Natural killer cell treated with Interleukin-12 subunit alpha and Interleukin-12 subunit beta and Interleukin-15 and Interleukin-18, amount 100 ng/mL, for 72 hours (primary cell): ENCODE results near the gene RNF213. TPM values are rescaled to one million over a fixed set of nuclear protein-coding genes. Genes with fewer than 3 reads are reported as not detected.
"Not testable (repeated sequence)": the region's sequence is repeated elsewhere in the genome, so short reads cannot be mapped to it uniquely, and the experiment has no call there.

ENCODE experiments used
- ATAC-seq, 2 donors: fragments of 150-1000 bp; cut with Tn5 transposase in 1 of 2; sonication (Bioruptor Pico), chemical (Tn5 transposase) in 1 of 2; 2 replicates each; pipeline ENCODE4 v1.10.0; 2021
- DNase-seq: peaks from one replicate; pipeline ENCODE4 v3.0.0; 2022; ENCODE audit warnings: low spot score
- H3K27ac Mint-ChIP-seq, 2 donors: 1 replicate in 1 of 2; 2 replicates in 1 of 2; pipeline ENCODE4 v1.8.0; 2022; ENCODE audit warnings: mixed read lengths in 2 of 2, mild to moderate bottlenecking in 1 of 2, moderate library complexity in 1 of 2
- H3K27me3 Mint-ChIP-seq, 2 donors: 1 replicate in 1 of 2; 2 replicates in 1 of 2; pipeline ENCODE4 v1.8.0; 2022; ENCODE audit warnings: mixed read lengths in 2 of 2
- H3K36me3 Mint-ChIP-seq: one replicate; pipeline ENCODE4 v1.8.0; 2022; ENCODE audit warnings: mixed read lengths
- H3K4me1 Mint-ChIP-seq, 2 donors: 1 replicate in 1 of 2; 2 replicates in 1 of 2; pipeline ENCODE4 v1.8.0; 2022; ENCODE audit warnings: low read depth in 2 of 2, mixed read lengths in 2 of 2, mild to moderate bottlenecking in 1 of 2
- H3K4me3 Mint-ChIP-seq: one replicate; pipeline ENCODE4 v1.8.0; 2022; ENCODE audit warnings: mixed read lengths
- H3K9me3 Mint-ChIP-seq: 2 replicates; pipeline ENCODE4 v1.8.0; 2022; ENCODE audit warnings: mixed read lengths
- total RNA-seq, 2 donors: library from RNA; stranded (reverse); gene quantifications; one replicate each; pipeline ENCODE4 v1.2.3, GENCODE V29; 2022

RNF213 gene
- total RNA-seq, 2 donors from 2014 or later = 1,259 to 2,425 TPM

DNA sequence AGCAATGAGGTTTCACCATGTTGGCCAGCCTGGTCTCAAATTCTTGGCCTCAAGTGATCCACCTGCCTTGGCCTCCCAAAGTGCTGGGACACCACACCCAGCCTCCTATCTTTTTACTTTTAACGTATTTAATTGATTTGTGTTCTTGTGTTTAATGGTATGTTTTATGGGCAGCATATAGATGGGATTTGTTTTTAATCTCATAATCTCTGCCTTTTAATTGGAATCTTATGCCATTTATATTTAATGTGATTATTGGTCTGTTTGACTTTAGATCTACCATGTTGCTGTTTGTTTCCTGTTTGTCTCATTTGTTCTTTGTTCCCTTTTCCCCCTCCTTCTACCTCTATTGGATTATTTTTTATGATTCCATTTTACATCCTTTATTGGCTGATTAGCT is 28.2 kb upstream of the RNF213 start:
- no peak overlapping the region for H3K27ac Mint-ChIP-seq
- DNase-seq (no peak), ATAC-seq (no peak)
- H3K9me3 Mint-ChIP-seq = peaks cover 7% of the 10 kb centered on the region
- peaks cover 30% of the 10 kb centered on the region for H3K36me3 Mint-ChIP-seq
- H3K4me1 Mint-ChIP-seq = no peaks in the 10 kb centered on the region
- H3K27me3 Mint-ChIP-seq = no peaks in the 10 kb centered on the region
- no peak overlapping the region for H3K4me3 Mint-ChIP-seq

DNA sequence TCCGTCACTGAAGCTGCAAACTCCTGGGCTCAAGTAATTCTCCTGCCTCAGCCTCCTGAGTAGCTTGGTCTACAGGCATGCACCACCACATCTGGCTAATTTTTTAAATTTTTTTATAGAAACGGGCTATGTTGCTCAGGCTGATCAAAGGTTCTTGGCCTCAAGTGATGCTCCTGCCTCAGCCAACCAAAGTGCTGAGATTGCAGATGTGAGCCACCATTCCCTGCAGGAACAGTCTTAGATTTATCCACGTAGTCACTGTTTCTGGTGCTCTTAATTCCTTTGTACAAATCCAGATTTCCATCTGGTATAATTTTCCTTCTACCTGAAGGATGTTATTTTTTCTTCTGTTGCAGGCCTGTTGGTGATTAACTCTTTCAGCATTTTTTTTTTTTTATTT is 27.4 kb upstream of the RNF213 start:
- Mint-ChIP-seq H3K4me3 (no peak overlapping the region), H3K36me3 (peaks cover 30% of the 10 kb centered on the region), H3K27ac (no peak overlapping the region), H3K4me1 (no peaks in the 10 kb centered on the region), H3K9me3 (peaks cover 7% of the 10 kb centered on the region), H3K27me3 (no peaks in the 10 kb centered on the region)
- ATAC-seq (no peak), DNase-seq (no peak)

DNA sequence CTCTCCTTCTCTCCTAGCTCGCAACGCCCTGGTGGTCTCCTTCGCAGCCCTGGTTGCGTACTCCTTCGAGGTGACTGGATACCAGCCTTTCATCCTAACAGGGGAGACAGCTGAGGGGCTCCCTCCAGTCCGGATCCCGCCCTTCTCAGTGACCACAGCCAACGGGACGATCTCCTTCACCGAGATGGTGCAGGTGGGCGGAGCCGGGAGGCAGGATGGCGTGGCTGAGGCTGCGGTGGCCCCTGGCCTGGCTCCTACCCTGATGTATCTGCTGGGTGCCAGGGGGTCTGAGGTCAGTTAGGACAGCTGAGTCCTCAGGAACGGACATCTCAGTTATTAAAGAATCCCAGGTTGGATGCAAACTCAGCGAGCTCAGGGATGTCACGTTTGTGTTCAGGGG is 23.7 kb upstream of the RNF213 start:
- no peak overlapping the region for H3K4me3 Mint-ChIP-seq
- peaks cover 24% of the 10 kb centered on the region for H3K36me3 Mint-ChIP-seq
- H3K27me3 Mint-ChIP-seq = no peaks in the 10 kb centered on the region
- DNase-seq (no peak), ATAC-seq (no peak)
- H3K9me3 Mint-ChIP-seq = peaks cover 4% of the 10 kb centered on the region
- no peaks in the 10 kb centered on the region for H3K4me1 Mint-ChIP-seq
- no peak overlapping the region for H3K27ac Mint-ChIP-seq

DNA sequence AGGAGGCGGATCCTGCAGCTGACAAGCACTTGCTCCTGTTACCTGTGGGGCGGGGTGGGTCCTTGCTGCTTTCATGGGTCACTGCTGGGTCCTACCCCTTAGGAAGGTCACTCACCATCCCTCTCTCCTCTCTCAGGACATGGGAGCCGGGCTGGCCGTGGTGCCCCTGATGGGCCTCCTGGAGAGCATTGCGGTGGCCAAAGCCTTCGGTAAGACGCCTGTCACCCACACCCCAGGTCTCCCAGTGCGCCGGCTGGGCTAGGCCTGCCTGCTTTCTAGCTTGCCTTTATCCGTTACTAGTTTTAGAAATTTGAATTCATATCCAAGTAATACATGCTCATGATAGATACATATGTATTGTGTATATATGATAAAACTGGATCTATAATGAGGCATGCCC is 23.3 kb upstream of the RNF213 start:
- H3K27me3 Mint-ChIP-seq = no peaks in the 10 kb centered on the region
- H3K4me1 Mint-ChIP-seq = peaks cover 0 to 3% of the 10 kb centered on the region in 2 donors
- H3K27ac Mint-ChIP-seq = no peak overlapping the region
- H3K4me3 Mint-ChIP-seq = no peak overlapping the region
- H3K9me3 Mint-ChIP-seq = peaks cover 4% of the 10 kb centered on the region
- no peak for ATAC-seq
- peaks cover 20% of the 10 kb centered on the region for H3K36me3 Mint-ChIP-seq
- no peak for DNase-seq

DNA sequence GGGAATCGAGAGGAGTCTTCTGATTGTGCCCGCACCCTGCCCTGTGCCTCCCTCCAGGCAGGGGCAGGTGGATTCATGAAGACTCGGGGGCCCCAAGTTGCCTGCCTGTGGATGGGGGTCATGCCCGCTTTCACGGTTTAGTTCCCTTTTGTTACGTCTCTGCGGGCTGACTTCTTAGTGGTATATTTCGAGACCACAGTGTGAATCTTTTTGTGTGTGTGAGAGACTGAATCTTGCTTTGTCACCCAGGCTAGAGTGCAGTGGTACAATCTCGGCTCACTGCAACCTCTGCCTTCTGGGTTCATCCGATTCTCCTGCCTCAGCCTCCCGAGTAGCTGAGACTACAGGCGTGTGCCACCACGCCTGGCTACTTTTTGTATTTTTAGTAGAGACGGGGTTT is 18.1 kb upstream of the RNF213 start:
- no peak overlapping the region for H3K4me3 Mint-ChIP-seq
- DNase-seq (no peak), ATAC-seq (peak; percentile 47 to 60)
- no peaks in the 10 kb centered on the region for H3K36me3 Mint-ChIP-seq
- peaks cover 0 to 6% of the 10 kb centered on the region in 2 donors for H3K4me1 Mint-ChIP-seq
- no peaks in the 10 kb centered on the region for H3K9me3 Mint-ChIP-seq
- peak overlapping the region in 1 of 2 donors; percentile 56 for H3K27ac Mint-ChIP-seq
- H3K27me3 Mint-ChIP-seq = no peaks in the 10 kb centered on the region

DNA sequence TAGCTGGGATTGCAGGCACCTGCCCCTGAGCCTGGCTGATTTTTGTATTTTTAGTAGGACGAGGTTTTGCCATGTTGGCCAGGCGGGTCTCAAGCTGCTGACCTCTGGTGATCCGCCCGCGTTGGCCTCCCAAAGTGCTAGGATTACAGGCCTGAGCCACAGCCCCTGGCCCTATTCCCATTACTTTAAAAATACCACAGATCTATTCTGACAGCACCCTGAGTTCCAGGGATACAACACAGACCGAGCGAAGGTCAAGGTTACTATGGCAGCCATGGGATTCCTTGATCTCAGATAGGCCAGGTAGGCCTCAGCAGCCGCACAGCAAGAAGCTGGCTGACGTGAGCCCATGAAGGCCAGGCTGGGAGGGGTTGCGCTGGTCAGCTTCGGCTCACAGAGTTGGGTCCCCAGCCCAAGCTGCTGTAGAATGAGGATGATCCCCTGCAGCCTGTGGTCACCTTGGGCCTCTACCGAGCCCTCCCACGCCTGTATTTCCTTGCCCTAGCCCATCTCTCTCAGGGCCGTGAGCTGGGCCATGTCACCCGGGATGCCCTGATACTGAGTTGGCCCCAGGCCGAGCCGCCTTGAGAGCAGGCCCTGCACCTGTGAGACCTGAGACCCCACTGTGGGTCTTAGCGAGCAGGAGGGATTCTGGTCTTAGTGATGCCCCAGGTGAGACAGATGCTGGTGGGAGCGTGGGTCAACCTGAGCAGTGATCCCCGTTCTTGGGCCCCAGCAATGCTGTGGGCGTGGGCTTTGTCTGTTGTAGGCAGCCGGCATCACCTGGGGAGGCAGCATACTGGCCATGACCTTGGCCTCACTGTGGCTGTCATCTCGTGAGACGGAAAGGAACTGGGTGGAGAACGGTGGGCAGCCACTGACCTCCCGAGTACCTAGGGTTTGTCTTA is 16.9 kb upstream of the RNF213 start:
- peak overlapping the region in 1 of 2 donors; percentile 48 for H3K27ac Mint-ChIP-seq
- no peak overlapping the region for H3K4me3 Mint-ChIP-seq
- H3K9me3 Mint-ChIP-seq = no peaks in the 10 kb centered on the region
- H3K27me3 Mint-ChIP-seq = no peaks in the 10 kb centered on the region
- DNase-seq (no peak), ATAC-seq (no peak)
- H3K36me3 Mint-ChIP-seq = no peaks in the 10 kb centered on the region
- H3K4me1 Mint-ChIP-seq = peaks cover 0 to 6% of the 10 kb centered on the region in 2 donors

DNA sequence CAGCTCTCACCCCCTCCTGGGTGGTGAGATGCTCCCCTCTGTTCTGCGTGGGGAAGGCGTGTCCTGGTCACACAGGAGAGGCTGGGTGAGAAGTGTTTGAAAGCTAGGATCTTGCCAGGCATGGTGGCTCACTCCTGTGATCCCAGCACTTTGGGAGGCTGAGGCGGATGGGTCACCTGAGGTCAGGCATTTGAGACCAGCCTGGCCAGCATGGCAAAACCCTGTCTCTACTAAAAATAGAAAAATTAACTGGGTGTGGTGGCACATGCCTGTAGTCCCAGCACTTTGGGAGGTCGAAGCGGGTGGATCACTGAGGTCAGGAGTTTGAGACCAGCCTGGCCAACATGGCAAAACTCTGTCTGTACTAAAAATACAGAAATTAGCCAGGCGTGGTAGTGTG is 16.2 kb upstream of the RNF213 start:
- not testable (repeated sequence) for H3K4me3 Mint-ChIP-seq, DNase-seq, H3K36me3 Mint-ChIP-seq, H3K9me3 Mint-ChIP-seq, H3K27me3 Mint-ChIP-seq, ATAC-seq, H3K4me1 Mint-ChIP-seq
- H3K27ac Mint-ChIP-seq = peak overlapping the region in 1 of 2 donors; percentile 48

DNA sequence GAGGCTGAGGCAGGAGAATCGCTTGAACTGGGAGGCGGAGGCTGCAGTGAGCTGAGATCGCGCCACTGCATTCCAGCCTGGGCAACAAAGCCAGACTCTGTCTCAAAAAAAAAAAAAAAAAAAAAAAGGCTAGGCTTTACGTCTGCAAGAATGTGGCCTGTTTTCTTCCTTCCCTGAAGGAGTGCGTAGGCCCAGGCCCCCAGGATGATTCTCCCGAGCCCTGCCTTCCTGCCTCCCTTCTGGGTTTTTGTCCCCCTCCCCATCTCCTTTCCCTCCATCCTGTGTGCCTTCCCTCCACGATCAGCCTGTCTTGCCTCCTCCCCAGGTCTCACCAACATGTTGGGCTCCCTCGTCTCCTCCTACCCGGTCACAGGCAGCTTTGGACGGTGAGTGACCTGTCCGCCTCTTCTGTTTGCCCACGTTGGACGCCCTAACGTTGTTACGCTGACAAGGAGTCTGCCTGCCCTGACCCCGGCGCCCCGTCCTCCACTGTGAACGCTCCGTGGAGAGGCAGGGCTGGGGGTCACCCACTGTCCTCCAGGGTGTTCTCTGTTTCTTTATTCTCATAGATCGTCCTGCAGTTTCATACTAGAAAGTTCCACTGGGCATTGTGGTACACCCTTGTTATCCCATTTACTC is 15.7 kb upstream of the RNF213 start:
- ATAC-seq = no peak
- Mint-ChIP-seq H3K4me3 (no peak overlapping the region), H3K27ac (peak overlapping the region in 1 of 2 donors; percentile 60), H3K4me1 (peaks cover 0 to 6% of the 10 kb centered on the region in 2 donors), H3K36me3 (no peaks in the 10 kb centered on the region), H3K27me3 (no peaks in the 10 kb centered on the region), H3K9me3 (no peaks in the 10 kb centered on the region)
- DNase-seq = no peak

DNA sequence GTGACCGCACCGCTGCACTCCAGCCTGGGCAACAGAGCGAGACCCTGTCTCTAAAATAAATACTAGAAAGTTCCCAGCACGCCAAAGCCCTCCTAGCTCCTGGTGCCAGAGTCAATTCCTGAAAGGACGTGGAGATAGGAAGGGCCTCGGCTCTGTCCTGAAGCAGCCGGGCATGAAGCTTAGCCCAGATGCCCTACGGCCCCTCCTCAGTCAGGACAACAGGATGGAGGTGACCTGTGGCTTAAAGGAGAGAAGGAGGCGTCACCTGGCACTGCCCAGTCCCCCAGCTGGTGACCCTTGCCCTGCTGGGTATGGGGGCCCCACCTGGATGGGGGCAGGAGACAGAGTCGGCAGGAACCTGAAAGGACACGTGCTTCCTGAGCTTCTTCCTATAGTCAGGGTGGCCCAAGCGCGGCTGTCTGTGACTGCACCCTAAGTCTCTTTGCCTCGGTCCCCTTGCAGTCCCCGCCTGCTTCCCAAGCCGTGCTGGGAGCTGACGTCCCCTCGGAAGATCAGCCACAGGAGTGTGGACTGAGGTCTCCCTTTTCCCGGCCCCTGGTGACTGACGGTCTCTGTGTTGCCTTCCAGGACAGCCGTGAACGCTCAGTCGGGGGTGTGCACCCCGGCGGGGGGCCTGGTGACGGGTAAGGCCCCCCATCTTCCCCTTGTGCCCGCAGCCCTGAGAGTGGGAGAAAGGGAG is 14.9 kb upstream of the RNF213 start:
- ATAC-seq (no peak), DNase-seq (no peak)
- Mint-ChIP-seq H3K9me3 (no peaks in the 10 kb centered on the region), H3K4me3 (no peak overlapping the region), H3K27me3 (no peaks in the 10 kb centered on the region), H3K4me1 (peaks cover 0 to 6% of the 10 kb centered on the region in 2 donors), H3K27ac (peak overlapping the region in 1 of 2 donors; percentile 60), H3K36me3 (no peaks in the 10 kb centered on the region)

DNA sequence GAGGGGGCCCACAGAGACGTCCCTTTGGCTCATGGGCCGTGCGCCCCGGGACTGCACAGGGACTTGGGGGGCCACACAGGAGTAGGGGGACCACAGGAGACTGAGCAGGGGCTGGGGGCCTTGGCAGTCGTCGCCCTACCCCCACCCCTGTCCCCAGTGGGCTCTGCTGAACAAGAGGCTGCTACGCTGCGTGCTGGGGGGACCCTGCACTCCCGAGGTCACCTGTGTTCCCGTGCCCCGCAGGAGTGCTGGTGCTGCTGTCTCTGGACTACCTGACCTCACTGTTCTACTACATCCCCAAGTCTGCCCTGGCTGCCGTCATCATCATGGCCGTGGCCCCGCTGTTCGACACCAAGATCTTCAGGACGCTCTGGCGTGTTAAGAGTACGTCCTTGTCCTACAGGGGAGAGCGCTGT is 14.4 kb upstream of the RNF213 start:
- H3K36me3 Mint-ChIP-seq = no peaks in the 10 kb centered on the region
- ATAC-seq (no peak), DNase-seq (no peak)
- H3K4me1 Mint-ChIP-seq = peaks cover 0 to 6% of the 10 kb centered on the region in 2 donors
- no peaks in the 10 kb centered on the region for H3K27me3 Mint-ChIP-seq
- no peaks in the 10 kb centered on the region for H3K9me3 Mint-ChIP-seq
- H3K27ac Mint-ChIP-seq = no peak overlapping the region
- H3K4me3 Mint-ChIP-seq = no peak overlapping the region

DNA sequence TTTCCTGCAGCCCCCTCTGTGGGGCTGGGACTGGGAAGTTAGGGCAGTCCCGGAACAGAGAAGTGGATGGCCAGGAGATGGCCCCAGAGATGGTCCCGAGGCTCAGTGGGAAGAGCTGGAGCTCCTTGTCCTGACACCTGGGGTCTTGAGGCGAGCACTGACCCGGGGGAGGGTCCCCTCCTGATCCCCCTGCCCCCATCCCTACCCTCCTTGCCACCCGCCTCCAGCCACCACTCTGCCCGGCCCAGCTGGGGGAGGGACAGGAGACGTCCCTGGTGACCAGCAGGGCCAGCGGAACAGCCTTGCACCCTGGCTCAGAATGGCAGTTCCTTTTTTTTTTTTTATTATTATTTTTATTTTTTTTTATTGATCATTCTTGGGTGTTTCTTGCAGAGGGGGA is 13.9 kb upstream of the RNF213 start:
- no peak overlapping the region for H3K27ac Mint-ChIP-seq

DNA sequence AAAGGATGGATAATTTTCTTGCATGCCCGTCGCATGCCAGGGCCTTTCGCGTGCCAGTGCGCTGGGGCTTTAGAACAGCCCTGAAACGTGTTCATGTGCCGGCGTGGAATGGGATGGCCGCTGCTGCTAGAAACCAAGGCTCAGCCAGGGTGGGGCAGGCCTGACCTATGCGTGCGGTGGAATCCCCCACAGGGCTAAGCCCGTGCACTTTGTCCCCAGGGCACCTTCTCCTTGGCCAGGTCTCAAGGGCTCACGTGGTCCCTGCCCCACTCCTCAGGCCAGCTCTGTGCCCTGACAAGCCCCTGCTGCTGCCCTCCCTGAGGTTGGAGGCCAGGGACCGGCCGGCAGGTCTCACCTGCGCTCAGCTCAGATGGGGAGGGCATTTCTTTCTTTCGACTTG is 13.1 kb upstream of the RNF213 start:
- Mint-ChIP-seq H3K27me3 (no peaks in the 10 kb centered on the region), H3K9me3 (no peaks in the 10 kb centered on the region), H3K4me3 (no peak overlapping the region), H3K27ac (no peak overlapping the region), H3K36me3 (no peaks in the 10 kb centered on the region), H3K4me1 (peaks cover 0 to 6% of the 10 kb centered on the region in 2 donors)
- ATAC-seq (no peak), DNase-seq (no peak)

More for the DNA sequence above, 13.9 kb upstream of the RNF213 start:
- no peak for DNase-seq
- ATAC-seq = no peak
- no peaks in the 10 kb centered on the region for H3K36me3 Mint-ChIP-seq
- no peak overlapping the region for H3K4me3 Mint-ChIP-seq
- no peaks in the 10 kb centered on the region for H3K27me3 Mint-ChIP-seq
- H3K4me1 Mint-ChIP-seq = peaks cover 0 to 7% of the 10 kb centered on the region in 2 donors
- no peaks in the 10 kb centered on the region for H3K9me3 Mint-ChIP-seq

DNA sequence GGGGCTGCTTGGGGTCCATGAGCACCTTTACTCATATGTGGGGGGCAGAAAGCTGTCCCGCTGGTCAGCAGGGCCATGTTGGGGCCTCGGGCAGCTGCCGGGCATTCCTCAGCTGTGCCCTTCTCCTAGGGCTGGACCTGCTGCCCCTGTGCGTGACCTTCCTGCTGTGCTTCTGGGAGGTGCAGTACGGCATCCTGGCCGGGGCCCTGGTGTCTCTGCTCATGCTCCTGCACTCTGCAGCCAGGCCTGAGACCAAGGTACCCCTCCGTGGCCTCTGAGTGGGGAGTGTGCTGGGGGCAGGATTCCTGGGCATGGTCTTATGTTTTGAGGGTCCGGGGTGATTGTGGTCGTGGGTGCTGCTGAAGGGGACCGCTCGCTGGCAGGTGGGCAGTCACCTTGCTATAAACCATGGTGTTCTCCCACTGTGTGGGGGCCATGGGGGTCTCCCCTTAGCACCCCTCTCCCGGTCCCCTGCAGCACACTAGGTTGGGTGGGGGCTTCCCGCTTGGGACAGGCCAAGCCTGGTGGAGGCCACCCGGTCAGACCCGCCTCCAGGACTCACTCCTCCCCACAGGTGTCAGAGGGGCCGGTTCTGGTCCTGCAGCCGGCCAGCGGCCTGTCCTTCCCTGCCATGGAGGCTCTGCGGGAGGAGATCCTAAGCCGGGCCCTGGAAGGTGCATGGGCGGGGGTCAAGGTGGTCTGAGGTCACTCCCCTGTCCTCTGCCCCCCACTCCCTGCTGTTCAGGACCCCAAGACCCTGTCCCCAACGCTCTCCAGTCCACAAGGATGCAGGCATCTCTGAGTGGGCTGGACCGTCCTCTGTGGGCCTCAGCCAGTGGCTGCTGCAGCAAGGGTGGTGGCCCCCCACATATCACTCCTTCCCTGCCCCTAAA is 12.4 kb upstream of the RNF213 start:
- Mint-ChIP-seq H3K27ac (no peak overlapping the region), H3K4me1 (peaks cover 0 to 8% of the 10 kb centered on the region in 2 donors), H3K4me3 (no peak overlapping the region), H3K9me3 (no peaks in the 10 kb centered on the region), H3K27me3 (no peaks in the 10 kb centered on the region), H3K36me3 (no peaks in the 10 kb centered on the region)
- no peak for ATAC-seq
- no peak for DNase-seq
